GM19238 (cell line): ENCODE results near the gene PPM1L.

Experiments
- DNase-seq: peaks from one replicate; pipeline ENCODE4 v3.0.0; 2011; ENCODE audit warnings: low spot score; ENCODE audit not compliant: insufficient read length

PPM1L gene

DNA sequence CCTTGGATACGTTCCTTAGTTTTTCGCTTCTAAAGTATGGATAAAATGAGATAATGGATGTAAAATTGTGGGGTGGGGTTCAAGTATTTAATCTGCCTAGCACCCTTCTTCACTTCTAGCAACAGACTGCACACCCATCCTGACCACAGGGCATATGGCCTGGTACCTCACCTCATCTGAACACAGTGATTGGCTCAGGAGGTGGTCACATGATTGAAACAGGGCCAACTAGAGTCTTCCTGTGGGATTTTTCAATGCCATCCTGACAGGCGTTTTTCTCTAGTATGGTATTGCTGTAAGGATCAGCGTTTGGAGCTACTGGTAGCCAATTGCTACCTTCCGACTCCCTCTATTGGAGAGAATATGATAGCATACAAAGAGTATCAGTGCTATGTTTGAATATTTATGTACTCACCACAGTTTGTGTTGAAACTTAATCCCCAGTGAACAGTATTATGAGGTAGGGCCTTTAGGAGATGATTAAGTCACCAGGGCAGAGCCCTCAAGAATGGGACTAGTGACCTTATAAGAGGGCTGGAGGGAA lies 172.2 kb downstream of the PPM1L start:
- DNase-seq: no peak

DNA sequence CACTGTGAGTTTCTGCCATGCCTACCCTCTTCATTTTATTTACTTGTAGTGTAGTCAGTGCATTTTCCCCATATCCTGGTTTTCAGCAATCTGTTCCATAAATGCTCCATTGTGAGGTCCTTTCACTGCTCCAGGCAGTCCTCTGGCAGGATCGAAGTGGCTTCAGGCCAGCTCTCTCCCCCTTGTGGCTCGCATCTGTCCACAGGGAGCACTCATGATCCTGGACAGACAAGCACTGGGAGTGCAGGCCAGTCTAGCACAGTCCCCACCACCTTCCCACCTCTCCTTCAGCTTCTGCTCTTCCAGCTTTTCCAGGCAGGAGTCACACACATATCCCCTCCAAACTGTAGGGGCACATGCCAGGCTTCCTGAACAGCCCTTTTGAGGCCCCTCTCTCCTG lies 173.6 kb downstream of the PPM1L start:
- no peak for DNase-seq

DNA sequence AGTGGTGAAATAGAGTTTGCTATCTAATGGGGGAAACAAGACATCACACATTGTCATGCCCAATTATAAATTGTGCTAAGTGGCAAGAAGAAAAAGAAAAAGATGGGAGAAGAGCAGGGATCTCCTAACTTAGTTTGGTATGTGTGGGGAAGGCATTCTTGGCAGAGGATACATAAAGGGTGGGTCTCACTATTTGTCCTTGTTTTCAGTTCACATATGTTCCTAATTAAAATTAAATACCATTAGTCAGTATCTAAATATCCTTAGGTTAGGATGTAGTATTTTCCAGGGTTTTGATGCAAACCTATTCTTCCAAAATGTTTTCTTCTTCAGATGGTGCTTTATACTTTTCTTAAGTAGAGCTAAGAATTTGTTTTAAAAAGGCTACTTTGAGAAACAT lies 175.4 kb downstream of the PPM1L start:
- no peak for DNase-seq

- DNase-seq: no peak
Measured at GRCh38 chr3:160935413-160936095, 179.5 kb downstream of the PPM1L start.

DNA sequence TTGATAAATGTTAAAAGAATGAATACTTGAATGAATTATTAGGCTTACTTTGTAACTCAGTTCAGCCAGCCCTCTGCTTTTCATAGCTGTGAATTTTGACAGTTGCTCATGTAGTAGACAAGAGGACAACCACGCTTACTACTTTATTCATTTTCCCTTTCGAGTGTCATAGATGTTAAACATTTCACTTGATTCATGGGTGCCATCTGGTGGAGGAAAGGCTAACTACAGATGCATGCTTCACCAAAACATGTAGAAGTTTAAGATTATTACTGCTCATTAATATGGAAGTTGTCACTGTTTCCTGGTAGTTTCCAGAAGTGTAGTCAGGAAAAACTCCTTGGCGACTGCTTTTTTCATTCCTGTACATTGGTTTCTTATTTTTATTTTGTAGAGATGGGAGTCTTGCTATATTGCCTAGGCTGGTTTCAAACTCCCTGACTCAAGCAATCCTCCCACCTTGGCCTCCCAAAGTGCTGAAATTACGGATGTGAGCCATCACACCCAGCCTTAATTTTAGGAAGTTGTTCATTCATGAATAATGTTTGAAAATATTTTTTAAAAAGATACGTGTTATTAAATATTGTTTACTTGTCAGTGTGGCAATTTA lies 186.0 kb downstream of the PPM1L start:
- peak; percentile 7 for DNase-seq

DNA sequence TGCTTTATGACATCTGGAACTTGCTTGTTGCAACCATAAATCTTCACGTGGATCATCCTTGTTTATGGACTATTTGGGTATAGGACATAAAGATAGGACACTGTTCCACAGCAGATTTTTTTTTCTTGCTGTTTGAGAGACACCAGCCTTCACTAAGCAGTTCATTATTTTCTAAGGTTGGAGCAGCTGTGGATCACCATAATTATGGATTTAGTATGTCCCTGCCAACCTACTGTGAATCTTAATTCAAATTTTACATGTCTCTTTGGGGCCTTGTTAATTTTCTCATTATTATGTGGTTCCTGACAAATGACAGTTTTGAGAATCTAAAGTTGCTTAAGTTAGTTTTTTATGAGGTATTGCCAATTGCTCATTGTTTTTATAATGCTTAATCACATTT lies 188.0 kb downstream of the PPM1L start:
- DNase-seq: no peak

DNA sequence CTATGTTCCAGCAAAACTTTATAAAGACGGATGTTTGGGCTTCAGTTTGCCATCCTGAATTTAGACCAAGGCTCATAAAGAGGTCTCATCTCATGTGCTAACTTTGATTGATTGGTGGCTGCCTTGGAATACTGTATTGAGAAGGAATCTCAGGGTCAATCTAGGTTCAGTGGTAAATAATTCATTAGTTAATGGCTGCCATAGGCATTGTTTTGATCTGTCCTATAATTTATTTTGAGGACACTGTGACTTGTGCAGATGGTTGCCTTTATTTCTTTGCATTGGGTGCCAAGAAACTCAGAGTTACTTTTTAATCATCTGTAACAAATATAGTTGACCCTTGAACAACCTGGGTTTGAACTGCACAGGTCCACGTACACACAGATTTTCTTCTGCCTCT lies 189.3 kb downstream of the PPM1L start:
- DNase-seq: no peak

- DNase-seq: no peak
Measured at GRCh38 chr3:160948273-160948672, 192.2 kb downstream of the PPM1L start.

DNA sequence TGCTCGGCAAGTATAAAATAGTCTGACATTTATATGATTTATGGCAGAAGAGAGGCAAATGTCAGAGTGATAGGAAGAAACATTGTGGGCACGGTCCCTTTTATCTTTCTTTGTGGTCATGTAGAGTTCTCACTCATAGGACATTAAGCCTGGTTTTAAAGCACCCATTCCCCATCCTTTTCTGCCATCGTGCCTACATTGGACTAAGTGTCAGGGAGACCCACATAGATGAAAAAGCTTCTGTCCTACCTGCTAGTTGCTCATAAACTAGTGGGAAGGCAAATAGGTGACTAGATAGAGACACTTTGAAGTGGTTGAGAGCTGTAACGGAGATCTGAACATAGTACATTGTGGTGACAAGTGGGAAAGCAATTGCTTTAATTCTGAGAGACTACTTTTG lies 193.4 kb downstream of the PPM1L start:
- no peak for DNase-seq

GRCh38 chr3:160950542-160950941 lies 194.5 kb downstream of the PPM1L start:
- no peak for DNase-seq

DNA sequence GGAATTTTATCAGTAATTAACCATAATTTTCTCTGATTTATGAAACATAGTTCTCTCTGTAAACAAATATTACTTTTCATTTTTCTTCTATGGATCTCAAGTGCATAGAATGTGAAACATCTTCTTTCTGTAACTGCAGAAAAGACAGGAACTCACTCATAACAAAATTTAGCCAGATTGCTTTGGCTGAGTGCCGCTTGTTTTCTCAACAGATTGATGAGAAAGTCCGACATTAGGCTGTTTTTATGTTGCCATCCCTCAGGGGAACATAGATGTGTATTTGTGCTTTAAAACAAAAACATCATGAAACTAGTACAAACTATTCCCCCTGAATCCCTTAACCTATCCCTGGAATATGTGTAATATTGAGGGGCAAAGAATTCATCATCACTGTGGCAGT lies 194.9 kb downstream of the PPM1L start:
- DNase-seq: no peak

- DNase-seq: no peak
Measured at GRCh38 chr3:160951642-160952487, 195.8 kb downstream of the PPM1L start.

DNA sequence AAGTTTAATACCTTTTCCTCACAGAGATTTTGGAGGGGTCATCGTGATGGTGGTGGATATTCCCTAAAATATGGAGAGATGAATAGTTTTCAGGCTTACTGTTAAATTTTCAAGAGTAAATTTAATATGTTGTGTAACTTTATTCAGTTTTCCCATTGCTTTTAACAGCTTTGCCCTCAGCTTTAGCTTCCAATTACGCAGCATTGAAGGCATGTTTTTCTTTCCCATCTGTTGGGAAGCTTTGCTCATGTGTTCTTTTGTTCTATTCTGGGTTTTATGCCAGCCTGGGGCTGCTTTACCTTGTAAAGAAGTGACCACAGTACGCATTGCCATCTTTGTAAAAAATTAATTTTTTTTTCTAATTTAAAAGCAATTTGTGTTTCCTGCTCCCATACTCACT lies 197.7 kb downstream of the PPM1L start:
- DNase-seq: no peak

DNA sequence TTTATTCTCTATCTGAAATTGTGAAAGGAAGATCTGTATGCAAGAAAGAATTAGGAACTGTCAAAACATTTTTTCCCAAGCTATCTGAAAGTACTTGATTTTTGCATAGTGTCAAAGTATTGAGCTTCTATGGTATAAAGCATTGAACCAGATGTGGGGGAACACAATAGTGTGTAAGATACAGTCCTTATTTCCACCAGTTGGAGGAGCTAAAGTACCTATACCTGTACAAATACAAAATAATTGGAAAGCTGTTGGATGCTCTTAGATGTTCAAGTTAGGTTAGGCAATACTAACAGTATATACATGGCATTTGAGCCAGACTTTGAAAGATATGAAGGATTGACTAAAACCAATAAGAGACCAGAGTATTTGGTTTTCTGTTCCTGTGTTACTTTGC lies 200.8 kb downstream of the PPM1L start:
- no peak for DNase-seq

- no peak for DNase-seq
Measured at GRCh38 chr3:160960568-160960967, 204.5 kb downstream of the PPM1L start.

- DNase-seq: no peak
Measured at GRCh38 chr3:160963949-160964348, 207.9 kb downstream of the PPM1L start.

GRCh38 chr3:160968761-160969160 lies 212.7 kb downstream of the PPM1L start:
- DNase-seq: no peak

GRCh38 chr3:160973067-160973809 lies 217.2 kb downstream of the PPM1L start:
- no peak for DNase-seq

DNA sequence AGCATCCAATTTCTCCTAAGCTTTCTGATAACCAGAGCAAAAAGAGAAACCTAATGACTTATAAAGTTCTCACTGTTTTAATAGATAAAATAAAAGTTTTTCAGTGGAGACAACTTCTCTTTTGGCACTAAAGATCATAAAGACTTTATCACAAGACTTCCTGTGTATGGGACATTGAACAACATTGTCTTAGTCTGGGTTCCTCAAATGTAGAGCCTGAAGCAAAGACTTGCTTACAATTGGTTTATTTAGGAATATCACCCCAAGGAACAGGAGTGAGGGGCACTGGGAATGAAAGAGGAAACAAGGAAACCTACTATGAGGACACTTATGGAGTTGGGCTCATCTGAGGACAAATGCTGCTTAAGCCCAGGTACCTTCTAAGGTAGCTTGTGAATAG lies 221.7 kb downstream of the PPM1L start:
- DNase-seq: no peak

DNA sequence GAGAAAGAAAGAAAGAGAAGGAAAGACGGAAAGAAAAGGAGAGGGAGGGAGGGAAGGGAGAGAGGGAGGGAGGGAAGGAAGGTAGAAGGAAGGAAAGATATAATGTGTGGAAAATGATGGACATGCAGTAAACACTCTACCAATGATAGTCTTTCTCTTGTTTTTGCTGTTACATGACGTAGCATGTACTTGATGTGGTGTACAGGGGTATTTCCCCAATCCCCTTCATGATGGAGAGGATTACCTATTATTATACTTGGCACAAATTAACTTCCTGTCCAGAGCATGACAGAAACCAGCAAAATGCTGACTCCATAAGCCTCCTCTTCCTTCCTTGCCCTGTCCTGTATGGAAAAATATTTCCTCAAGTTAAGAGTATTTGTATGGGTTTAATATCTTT lies 224.7 kb downstream of the PPM1L start:
- no peak for DNase-seq

DNA sequence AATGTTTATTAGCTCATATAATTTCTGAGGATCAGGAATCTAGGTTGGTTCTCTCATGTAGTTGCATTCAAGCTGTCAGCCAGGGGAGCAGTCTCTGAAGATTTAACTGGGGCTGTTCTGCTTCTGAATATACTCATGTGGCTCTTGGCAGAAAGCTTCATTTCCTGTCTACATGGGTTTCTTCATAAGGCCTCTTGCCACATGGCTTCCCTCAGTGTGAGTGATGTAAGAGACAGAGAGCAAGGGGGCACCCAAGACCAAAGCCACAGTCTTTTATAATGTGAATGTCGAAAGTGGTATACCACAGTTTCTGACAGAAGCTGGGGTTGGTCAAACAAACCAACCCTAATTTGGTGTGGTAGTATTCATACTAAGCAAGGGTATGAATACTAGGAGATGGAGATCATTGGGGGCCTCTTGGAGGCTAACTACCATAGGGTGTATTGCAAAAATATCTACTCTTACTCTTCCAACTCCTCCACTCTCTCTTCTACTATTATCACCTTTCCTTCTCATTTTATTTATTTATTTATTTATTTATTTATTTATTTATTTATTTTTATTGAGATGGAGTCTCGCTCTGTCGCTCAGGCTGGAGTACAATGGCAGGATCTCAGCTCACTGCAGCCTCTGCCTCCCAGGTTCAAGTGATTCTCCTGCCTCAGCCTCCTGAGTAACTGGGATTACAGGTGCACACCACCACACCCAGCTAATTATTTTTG lies 225.3 kb downstream of the PPM1L start:
- DNase-seq: no peak
